Epithelial cell of proximal tubule (primary cell): Measurements from ENCODE around the gene TEX13C. TPM values are rescaled to one million over a fixed set of nuclear protein-coding genes. Genes with fewer than 3 reads are reported as not detected.
"Not testable (repeated sequence)": the region's sequence is repeated elsewhere in the genome, so short reads cannot be mapped to it uniquely, and the experiment has no call there.

Experiments
- DNase-seq: peaks from one replicate; pipeline ENCODE4 v3.0.0-alpha.2; 2011; ENCODE audit warnings: low read depth
- H3K4me3 ChIP-seq: 2 replicates; pipeline ENCODE4 v1.5.1; 2011; ENCODE audit warnings: low read depth, mild to moderate bottlenecking, low read length
- CTCF ChIP-seq: conservative IDR thresholded peaks from 2 replicates; pipeline ENCODE4 v1.5.1; 2012; ENCODE audit warnings: low read depth, mild to moderate bottlenecking, low read length
- total RNA-seq: library from RNA; depleted of rRNA; stranded (reverse); fragments of >200 nt; gene quantifications from 2 replicates; pipeline ENCODE4 v1.2.3, GENCODE V29; 2015

Gene TEX13C
- total RNA-seq, 1 donor from 2014 or later: not detected

- TF ChIP-seq CTCF: no peak
- no peak for DNase-seq
- H3K4me3 ChIP-seq: no peak overlapping the region
These were observed 25.6 kb upstream of the TEX13C start for GRCh38 chrX:125293850-125294780.

- no peak for TF ChIP-seq CTCF
- peak; percentile 31 for DNase-seq
- H3K4me3 ChIP-seq: no peak overlapping the region
These were observed 24.3 kb upstream of the TEX13C start for GRCh38 chrX:125295337-125295736.

GRCh38 chrX:125298871-125299270 is 20.8 kb upstream of the TEX13C start:
- no peak for TF ChIP-seq CTCF
- no peak overlapping the region for H3K4me3 ChIP-seq
- no peak for DNase-seq

- DNase-seq: no peak
- no peak overlapping the region for H3K4me3 ChIP-seq
- TF ChIP-seq CTCF: no peak
These were observed 13.3 kb upstream of the TEX13C start for GRCh38 chrX:125306335-125306866.

GRCh38 chrX:125308653-125309052 is 11.0 kb upstream of the TEX13C start:
- DNase-seq: no peak
- TF ChIP-seq CTCF: no peak
- H3K4me3 ChIP-seq: no peak overlapping the region

GRCh38 chrX:125319166-125319565 is 505 bp upstream of the TEX13C start:
- not testable (repeated sequence) for DNase-seq, H3K4me3 ChIP-seq

GRCh38 chrX:125322431-125322830 is 2.8 kb downstream of the TEX13C start:
- DNase-seq: no peak
- H3K4me3 ChIP-seq: no peak overlapping the region
- TF ChIP-seq CTCF: no peak
